SU-DHL-6 (cell line): ENCODE data around the gene SYT13.

Experiments used
- H2AFZ ChIP-seq: fragments of 200-600 bp; sonication (generic); 2 replicates; pipeline ENCODE4 v1.6.1; 2014; ENCODE audit warnings: low read depth, mild to moderate bottlenecking, moderate library complexity, mixed read lengths, antibody characterized with exemption, low read length; ENCODE audit not compliant: severe bottlenecking
- H3F3A ChIP-seq: fragments of 200-600 bp; shearing (Covaris generic); 2 replicates; pipeline ENCODE4 v1.6.0; 2016; ENCODE audit warnings: antibody characterized with exemption, mild to moderate bottlenecking; ENCODE audit not compliant: insufficient read depth
- H3K27ac ChIP-seq: fragments of 200-600 bp; sonication (generic); 2 replicates; pipeline ENCODE4 v1.5.1; 2016; ENCODE audit warnings: low read depth, mild to moderate bottlenecking, low read length, moderate library complexity, mixed read lengths
- H3K27me3 ChIP-seq: fragments of 200-600 bp; sonication (generic), shearing (Covaris generic); 2 replicates; pipeline ENCODE4 v1.6.0; 2014; ENCODE audit warnings: mild to moderate bottlenecking, low read length
- H3K36me3 ChIP-seq: fragments of 200-600 bp; sonication (generic); 2 replicates; pipeline ENCODE4 v1.6.1; 2014; ENCODE audit warnings: mild to moderate bottlenecking, low read length, mixed read lengths
- H3K4me2 ChIP-seq: fragments of 300-600, 200-600 bp; shearing (Covaris generic), sonication (generic); 2 replicates; pipeline ENCODE4 v1.6.0; 2014; ENCODE audit warnings: low read length, low read depth, mild to moderate bottlenecking; ENCODE audit not compliant: poor library complexity, severe bottlenecking
- H3K4me3 ChIP-seq: fragments of 200-600 bp; sonication (generic); 2 replicates; pipeline ENCODE4 v1.5.1; 2014; ENCODE audit warnings: antibody characterized with exemption, low read length, mild to moderate bottlenecking, mixed read lengths; ENCODE audit not compliant: insufficient read depth, poor library complexity, severe bottlenecking
- H3K79me2 ChIP-seq: fragments of 200-600 bp; sonication (generic); 2 replicates; pipeline ENCODE4 v1.6.1; 2014; ENCODE audit warnings: mild to moderate bottlenecking, low read length, moderate library complexity; ENCODE audit not compliant: insufficient read depth
- H3K9ac ChIP-seq: fragments of 200-600 bp; sonication (generic); 2 replicates; pipeline ENCODE4 v1.7.0; 2014; ENCODE audit warnings: mild to moderate bottlenecking, low read length
- H3K9me2 ChIP-seq: fragments of 200-600 bp; sonication (generic); replicated peaks from 2 replicates; pipeline ENCODE4 v1.6.1; 2014; ENCODE audit warnings: low read length; ENCODE audit not compliant: insufficient read depth
- H3K9me3 ChIP-seq: fragments of 200-600 bp; sonication (generic); 2 replicates; pipeline ENCODE4 v1.6.1; 2014; ENCODE audit warnings: low read length, mixed read lengths; ENCODE audit not compliant: insufficient read depth
- H4K20me1 ChIP-seq: fragments of 200-600 bp; sonication (generic); 2 replicates; pipeline ENCODE4 v1.6.1; 2014; ENCODE audit warnings: low read depth, mild to moderate bottlenecking, antibody characterized with exemption, low read length, moderate library complexity, mixed read lengths
- CTCF ChIP-seq: fragments of 200-600 bp; sonication (generic); IDR thresholded peaks from one replicate; pipeline ENCODE4 v1.5.1; 2017; ENCODE audit warnings: antibody characterized with exemption, mild to moderate bottlenecking, low read length, moderate library complexity; ENCODE audit not compliant: insufficient read depth, poor library complexity, severe bottlenecking
- EZH2phosphoT487 ChIP-seq: fragments of 200-600 bp; sonication (generic), shearing (Covaris generic); conservative IDR thresholded peaks from 2 replicates; pipeline ENCODE4 v1.6.1; 2018; ENCODE audit warnings: mild to moderate bottlenecking, antibody characterized with exemption, low read length, moderate library complexity, mixed read lengths

The SYT13 gene

GRCh38 chr11:45282081-45282480 lies 4.1 kb downstream of the SYT13 start:
- no peak overlapping the region for H3K4me2 ChIP-seq
- no peaks in the 10 kb centered on the region for H3K27me3 ChIP-seq
- no peaks in the 10 kb centered on the region for H3F3A ChIP-seq

GRCh38 chr11:45280449-45280848 lies 5.7 kb downstream of the SYT13 start:
- H3K36me3 ChIP-seq = no peaks in the 10 kb centered on the region
- H3F3A ChIP-seq = no peaks in the 10 kb centered on the region
- H2AFZ ChIP-seq = no peak overlapping the region
- H3K9ac ChIP-seq = no peak overlapping the region
- TF ChIP-seq EZH2phosphoT487 (no peak), CTCF (no peak)
- no peaks in the 10 kb centered on the region for H3K9me3 ChIP-seq
- H4K20me1 ChIP-seq = no peaks in the 10 kb centered on the region
- no peaks in the 10 kb centered on the region for H3K27me3 ChIP-seq
- H3K27ac ChIP-seq = no peak overlapping the region
- no peak overlapping the region for H3K4me2 ChIP-seq
- no peak overlapping the region for H3K4me3 ChIP-seq
- H3K79me2 ChIP-seq = no peaks in the 10 kb centered on the region
- H3K9me2 ChIP-seq = no peaks in the 10 kb centered on the region

More at GRCh38 chr11:45282081-45282480, 4.1 kb downstream of the SYT13 start:
- Histone ChIP-seq H4K20me1 (no peaks in the 10 kb centered on the region), H3K79me2 (no peaks in the 10 kb centered on the region), H3K9me3 (no peaks in the 10 kb centered on the region), H3K36me3 (no peaks in the 10 kb centered on the region), H3K27ac (no peak overlapping the region), H3K9ac (no peak overlapping the region), H3K4me3 (no peak overlapping the region), H2AFZ (no peak overlapping the region), H3K9me2 (no peaks in the 10 kb centered on the region)
- no peak for TF ChIP-seq EZH2phosphoT487
- no peak for TF ChIP-seq CTCF

GRCh38 chr11:45279645-45280044 lies 6.5 kb downstream of the SYT13 start:
- Histone ChIP-seq H3K9me3 (no peaks in the 10 kb centered on the region), H4K20me1 (no peaks in the 10 kb centered on the region), H3K79me2 (no peaks in the 10 kb centered on the region), H3K9ac (no peak overlapping the region), H3K4me2 (no peak overlapping the region), H3K27ac (no peak overlapping the region), H3K4me3 (no peak overlapping the region), H2AFZ (no peak overlapping the region), H3K27me3 (no peaks in the 10 kb centered on the region), H3F3A (no peaks in the 10 kb centered on the region), H3K36me3 (no peaks in the 10 kb centered on the region), H3K9me2 (no peaks in the 10 kb centered on the region)
- TF ChIP-seq CTCF = no peak
- TF ChIP-seq EZH2phosphoT487 = no peak

GRCh38 chr11:45278714-45279113 lies 7.4 kb downstream of the SYT13 start:
- Histone ChIP-seq H3K27ac (no peak overlapping the region), H4K20me1 (no peaks in the 10 kb centered on the region), H3K9ac (no peak overlapping the region), H3K9me3 (no peaks in the 10 kb centered on the region), H3K27me3 (no peaks in the 10 kb centered on the region), H3K4me2 (no peak overlapping the region), H3K9me2 (no peaks in the 10 kb centered on the region), H2AFZ (no peak overlapping the region), H3K79me2 (no peaks in the 10 kb centered on the region), H3K36me3 (no peaks in the 10 kb centered on the region), H3F3A (no peaks in the 10 kb centered on the region), H3K4me3 (no peak overlapping the region)
- no peak for TF ChIP-seq EZH2phosphoT487
